Measurements from ENCODE around the gene TMC3. TPM values are rescaled to one million over a fixed set of nuclear protein-coding genes. Genes with fewer than 3 reads are reported as not detected.

Gene TMC3
- total and polyA plus RNA-seq, 4 donors = 0.03 TPM; not detected in 3

- H3K36me3 ChIP-seq (ENCODE audit: control insufficient read depth in 4 of 4, insufficient read depth in 4 of 4, low read length in 4 of 4) = no peaks in the 10 kb centered on the region
- no peaks in the 10 kb centered on the region for H3K27me3 ChIP-seq (ENCODE audit: control insufficient read depth in 3 of 3, insufficient read depth in 3 of 3, low read length in 2 of 3)
- TF ChIP-seq CTCF (IDR thresholded peaks at IDR 0.05; ENCODE audit: control extremely low read depth, extremely low read depth) = no peak
- no peak for DNase-seq
- WGBS, 2 donors = 72 to 81% methylated on average over 4 of the region's 4 CpGs
- H3K9ac ChIP-seq (ENCODE audit: insufficient read depth in 1 of 2, low read length in 2 of 2) = no peak overlapping the region
- H3K27ac ChIP-seq (ENCODE audit: low read depth in 1 of 2, low read length in 1 of 2) = no peak overlapping the region
- ATAC-seq (ENCODE audit: insufficient read depth, low FRiP score) = no peak
- peaks cover 0 to 19% (median 0%) of the 10 kb centered on the region in 5 donors for H3K4me1 ChIP-seq (ENCODE audit: control insufficient read depth in 5 of 5, insufficient read depth in 5 of 5, low read length in 5 of 5)
- H3K4me3 ChIP-seq = no peak overlapping the region
- H3K9me3 ChIP-seq (ENCODE audit: control insufficient read depth in 4 of 4, insufficient read depth in 3 of 4, low read length in 3 of 4) = no peaks in the 10 kb centered on the region
Observed at GRCh38 chr15:81339851-81340250, 34.2 kb downstream of the TMC3 start.

- ATAC-seq (ENCODE audit: insufficient read depth, low FRiP score) (no peak), DNase-seq (no peak)
- TF ChIP-seq CTCF (IDR thresholded peaks at IDR 0.05; ENCODE audit: control extremely low read depth, extremely low read depth) = no peak
- H3K27ac ChIP-seq (ENCODE audit: low read depth in 1 of 2, low read length in 1 of 2) = no peak overlapping the region
- no peak overlapping the region for H3K9ac ChIP-seq (ENCODE audit: insufficient read depth in 1 of 2, low read length in 2 of 2)
- H3K36me3 ChIP-seq (ENCODE audit: control insufficient read depth in 4 of 4, insufficient read depth in 4 of 4, low read length in 4 of 4) = no peaks in the 10 kb centered on the region
- H3K9me3 ChIP-seq (ENCODE audit: control insufficient read depth in 4 of 4, insufficient read depth in 3 of 4, low read length in 3 of 4) = no peaks in the 10 kb centered on the region
- no peaks in the 10 kb centered on the region for H3K27me3 ChIP-seq (ENCODE audit: control insufficient read depth in 3 of 3, insufficient read depth in 3 of 3, low read length in 2 of 3)
- peaks cover 0 to 19% (median 0%) of the 10 kb centered on the region in 5 donors for H3K4me1 ChIP-seq (ENCODE audit: control insufficient read depth in 5 of 5, insufficient read depth in 5 of 5, low read length in 5 of 5)
- 89 to 91% methylated on average over 5 of the region's 5 CpGs for WGBS, 2 donors
- no peak overlapping the region for H3K4me3 ChIP-seq
Observed at GRCh38 chr15:81339321-81339720, 34.7 kb downstream of the TMC3 start.

GRCh38 chr15:81338170-81339007, 35.6 kb downstream of the TMC3 start:
- DNase-seq = peak in 2 of 3 donors; percentile 18 to 64
- no peak overlapping the region for H3K9ac ChIP-seq (ENCODE audit: insufficient read depth in 1 of 2, low read length in 2 of 2)
- H3K27ac ChIP-seq (ENCODE audit: low read depth in 1 of 2, low read length in 1 of 2) = peak overlapping the region in 1 of 2 donors; percentile 66

More at GRCh38 chr15:81338170-81339007, 35.6 kb downstream of the TMC3 start:
- Histone ChIP-seq H3K4me1 (ENCODE audit: control insufficient read depth in 5 of 5, insufficient read depth in 5 of 5, low read length in 5 of 5) (peaks cover 0 to 19% (median 0%) of the 10 kb centered on the region in 5 donors), H3K4me3 (no peak overlapping the region), H3K27me3 (ENCODE audit: control insufficient read depth in 3 of 3, insufficient read depth in 3 of 3, low read length in 2 of 3) (no peaks in the 10 kb centered on the region), H3K9me3 (ENCODE audit: control insufficient read depth in 4 of 4, insufficient read depth in 3 of 4, low read length in 3 of 4) (no peaks in the 10 kb centered on the region), H3K36me3 (ENCODE audit: control insufficient read depth in 4 of 4, insufficient read depth in 4 of 4, low read length in 4 of 4) (no peaks in the 10 kb centered on the region)
- WGBS, 2 donors = 51 to 53% methylated on average over 8 of the region's 8 CpGs
- no peak for TF ChIP-seq CTCF (IDR thresholded peaks at IDR 0.05; ENCODE audit: control extremely low read depth, extremely low read depth)
- ATAC-seq (ENCODE audit: insufficient read depth, low FRiP score) = peak; percentile 38

Measured in lung (tissue), 12 donors.